Stimulated activated memory B cell treated with anti-CD40 and anti-IgM and Interleukin-4, amounts not matched to agents 10 μg/mL and 1 μg/mL and 100 μg/mL, for 72 hours (primary cell): ENCODE results near the gene PRRT3.
"Not testable (repeated sequence)": the region's sequence is repeated elsewhere in the genome, so short reads cannot be mapped to it uniquely, and the experiment has no call there.

Source experiments
- ATAC-seq: fragments of 150-1000 bp; cut with Tn5 transposase; 2 replicates; pipeline ENCODE4 v1.10.0; 2021
- H3K27ac Mint-ChIP-seq: one replicate; pipeline ENCODE4 v1.8.0; 2022; ENCODE audit warnings: mild to moderate bottlenecking, mixed read lengths
- H3K27me3 Mint-ChIP-seq: one replicate; pipeline ENCODE4 v1.8.0; 2022; ENCODE audit warnings: mixed read lengths
- H3K36me3 Mint-ChIP-seq: one replicate; pipeline ENCODE4 v1.8.0; 2022; ENCODE audit warnings: mixed read lengths
- H3K4me1 Mint-ChIP-seq: one replicate; pipeline ENCODE4 v1.8.0; 2022; ENCODE audit warnings: mixed read lengths
- H3K4me3 Mint-ChIP-seq: one replicate; pipeline ENCODE4 v1.8.0; 2022; ENCODE audit warnings: mild to moderate bottlenecking, moderate library complexity, mixed read lengths
- H3K9me3 Mint-ChIP-seq: one replicate; pipeline ENCODE4 v1.8.0; 2022; ENCODE audit warnings: mixed read lengths

PRRT3 gene

GRCh38 chr3:9915254-9916141 is 36.7 kb downstream of the PRRT3 start:
- Mint-ChIP-seq H3K36me3 (no peaks in the 10 kb centered on the region), H3K4me3 (peak overlapping the region; percentile 68), H3K9me3 (no peaks in the 10 kb centered on the region), H3K27me3 (peaks cover 36% of the 10 kb centered on the region), H3K4me1 (peaks cover 10% of the 10 kb centered on the region), H3K27ac (no peak overlapping the region)
- peak; percentile 56 for ATAC-seq

GRCh38 chr3:9914559-9915253 is 37.5 kb downstream of the PRRT3 start:
- Mint-ChIP-seq H3K4me3 (peak overlapping the region; percentile 68), H3K27me3 (peaks cover 36% of the 10 kb centered on the region), H3K4me1 (peaks cover 11% of the 10 kb centered on the region), H3K27ac (no peak overlapping the region), H3K9me3 (no peaks in the 10 kb centered on the region), H3K36me3 (no peaks in the 10 kb centered on the region)
- ATAC-seq, result peak; percentile 6

GRCh38 chr3:9914011-9914410 is 38.2 kb downstream of the PRRT3 start:
- Mint-ChIP-seq H3K27ac (no peak overlapping the region), H3K4me3 (no peak overlapping the region), H3K9me3 (no peaks in the 10 kb centered on the region), H3K36me3 (no peaks in the 10 kb centered on the region), H3K4me1 (peaks cover 18% of the 10 kb centered on the region), H3K27me3 (peaks cover 36% of the 10 kb centered on the region)
- no peak for ATAC-seq

- Mint-ChIP-seq H3K4me1 (peaks cover 19% of the 10 kb centered on the region), H3K4me3 (no peak overlapping the region), H3K27me3 (peaks cover 36% of the 10 kb centered on the region), H3K9me3 (no peaks in the 10 kb centered on the region), H3K27ac (no peak overlapping the region), H3K36me3 (no peaks in the 10 kb centered on the region)
- ATAC-seq, result no peak
Observed at GRCh38 chr3:9913601-9914000, 38.6 kb downstream of the PRRT3 start.

DNA sequence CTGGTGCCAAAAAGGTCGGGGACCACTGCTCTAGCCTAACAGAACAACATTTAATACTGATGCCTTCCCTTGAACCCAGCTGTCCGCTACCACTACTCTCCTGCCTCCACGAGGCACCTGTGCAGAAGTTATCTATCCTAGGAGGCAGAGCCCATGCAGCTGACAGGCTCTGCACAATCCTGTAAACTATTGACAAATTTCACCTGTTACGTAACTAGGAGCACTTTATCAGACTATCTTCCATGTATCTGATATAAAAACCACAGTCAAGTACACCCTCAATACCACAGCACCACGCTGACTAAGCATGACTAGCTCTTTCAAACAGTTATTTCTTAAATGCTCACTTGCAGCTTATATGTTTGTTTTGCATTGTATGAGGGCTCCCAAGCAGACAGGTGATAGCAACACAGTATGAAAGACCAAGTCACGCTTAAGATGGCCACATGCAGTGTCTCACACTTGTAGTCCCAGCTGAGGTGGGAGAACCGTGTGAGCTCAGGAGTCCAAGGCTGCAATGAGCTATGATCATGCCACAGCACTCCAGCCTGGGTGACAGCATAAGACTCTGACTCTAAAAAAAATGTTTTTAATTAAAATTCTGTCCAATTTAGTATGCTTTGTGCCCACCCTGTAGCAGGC is 39.8 kb downstream of the PRRT3 start:
- Mint-ChIP-seq H3K36me3 (no peaks in the 10 kb centered on the region), H3K27ac (no peak overlapping the region), H3K4me1 (peaks cover 19% of the 10 kb centered on the region), H3K4me3 (no peak overlapping the region), H3K27me3 (peaks cover 36% of the 10 kb centered on the region), H3K9me3 (no peaks in the 10 kb centered on the region)
- no peak for ATAC-seq

- Mint-ChIP-seq H3K4me1 (peaks cover 16% of the 10 kb centered on the region), H3K36me3 (no peaks in the 10 kb centered on the region), H3K27ac (no peak overlapping the region), H3K4me3 (no peak overlapping the region), H3K27me3 (peaks cover 36% of the 10 kb centered on the region), H3K9me3 (no peaks in the 10 kb centered on the region)
- no peak for ATAC-seq
Observed at GRCh38 chr3:9911863-9912262, 40.3 kb downstream of the PRRT3 start.

DNA sequence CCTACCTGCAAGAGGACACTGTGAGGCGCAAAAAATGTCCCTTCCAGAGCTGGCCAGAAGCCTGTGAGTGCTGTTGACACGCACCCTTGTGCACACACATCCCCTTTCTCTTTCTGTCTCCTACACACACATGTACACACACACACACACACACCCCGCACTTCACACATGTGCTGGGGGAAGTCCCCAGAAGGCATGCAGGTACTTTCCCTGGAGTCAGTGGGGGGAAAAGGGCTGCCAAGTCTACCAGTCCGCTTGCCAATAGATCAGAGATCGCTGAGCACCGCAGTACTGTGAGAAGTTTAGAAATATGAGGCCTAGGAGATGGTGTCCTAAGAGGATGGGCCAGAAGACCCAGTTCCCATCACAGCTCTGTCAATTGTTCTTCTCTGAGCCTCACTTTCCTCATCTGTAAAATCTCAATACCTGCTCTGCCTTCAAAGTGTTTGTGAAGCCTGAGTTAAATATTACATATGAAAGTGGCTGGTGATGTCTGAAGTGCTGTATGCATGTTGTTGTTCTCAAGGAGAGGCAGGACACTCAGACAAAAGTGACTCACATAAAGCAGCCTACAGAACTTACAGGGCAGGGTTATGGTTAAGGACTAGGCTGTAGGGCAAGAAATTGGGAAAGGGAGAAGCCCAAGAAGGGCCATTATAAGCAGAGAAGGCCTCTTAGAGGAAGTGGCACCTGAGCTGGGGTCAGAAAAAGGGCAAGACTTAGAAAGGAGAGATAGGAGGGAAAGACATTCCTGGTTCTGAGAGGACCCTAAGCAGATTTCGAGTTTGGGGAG is 42.8 kb downstream of the PRRT3 start:
- no peak overlapping the region for H3K27ac Mint-ChIP-seq
- H3K36me3 Mint-ChIP-seq, result no peaks in the 10 kb centered on the region
- H3K4me3 Mint-ChIP-seq, result no peak overlapping the region
- peaks cover 9% of the 10 kb centered on the region for H3K4me1 Mint-ChIP-seq
- H3K9me3 Mint-ChIP-seq, result no peaks in the 10 kb centered on the region
- ATAC-seq, result peak; percentile 55
- peaks cover 28% of the 10 kb centered on the region for H3K27me3 Mint-ChIP-seq

- ATAC-seq, result no peak
- Mint-ChIP-seq H3K27me3 (peaks cover 22% of the 10 kb centered on the region), H3K4me3 (no peak overlapping the region), H3K9me3 (no peaks in the 10 kb centered on the region), H3K27ac (no peak overlapping the region), H3K4me1 (peaks cover 12% of the 10 kb centered on the region), H3K36me3 (no peaks in the 10 kb centered on the region)
Observed at GRCh38 chr3:9908286-9908685, 43.9 kb downstream of the PRRT3 start.

DNA sequence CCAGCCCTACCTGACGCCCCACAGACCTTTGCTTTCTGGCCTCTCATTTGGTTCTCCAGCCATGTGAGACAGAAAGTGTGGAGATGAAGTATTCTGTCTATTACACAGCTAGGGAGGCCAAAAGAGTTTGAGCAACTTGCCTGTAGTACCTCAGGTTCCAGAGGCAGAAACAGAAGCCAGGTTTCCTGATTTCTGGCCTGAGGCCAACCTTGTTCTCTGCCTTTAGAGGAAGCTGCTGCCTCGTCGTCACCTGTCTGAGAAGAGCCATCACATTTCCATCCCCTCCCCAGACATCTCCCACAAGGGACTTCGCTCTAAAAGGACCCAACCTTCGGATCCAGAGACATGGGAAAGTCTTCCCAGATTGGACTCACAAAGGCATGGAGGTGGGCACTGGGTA is 45.7 kb downstream of the PRRT3 start:
- Mint-ChIP-seq H3K27ac (no peak overlapping the region), H3K4me3 (no peak overlapping the region), H3K36me3 (no peaks in the 10 kb centered on the region), H3K9me3 (no peaks in the 10 kb centered on the region), H3K4me1 (peaks cover 15% of the 10 kb centered on the region), H3K27me3 (peaks cover 6% of the 10 kb centered on the region)
- no peak for ATAC-seq

DNA sequence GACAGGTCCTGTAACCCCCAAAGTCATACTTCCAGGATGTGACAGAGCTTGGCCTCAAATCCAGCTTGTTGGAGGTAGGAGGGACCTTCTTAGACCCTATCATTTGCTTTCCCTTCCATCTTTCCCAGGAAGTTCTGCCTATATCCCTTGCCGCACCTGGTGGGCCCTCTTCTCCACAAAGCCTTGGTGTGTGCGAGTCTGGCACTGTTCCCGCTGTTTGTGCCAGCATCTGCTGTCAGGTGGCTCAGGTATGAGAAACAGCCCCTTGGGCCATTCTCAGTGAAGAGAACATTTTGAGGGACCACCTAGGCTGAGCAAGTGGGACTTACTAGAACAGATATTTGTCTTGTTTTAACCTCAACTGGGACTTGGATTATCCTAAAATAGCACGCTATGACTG is 48.3 kb downstream of the PRRT3 start:
- ATAC-seq, result no peak

DNA sequence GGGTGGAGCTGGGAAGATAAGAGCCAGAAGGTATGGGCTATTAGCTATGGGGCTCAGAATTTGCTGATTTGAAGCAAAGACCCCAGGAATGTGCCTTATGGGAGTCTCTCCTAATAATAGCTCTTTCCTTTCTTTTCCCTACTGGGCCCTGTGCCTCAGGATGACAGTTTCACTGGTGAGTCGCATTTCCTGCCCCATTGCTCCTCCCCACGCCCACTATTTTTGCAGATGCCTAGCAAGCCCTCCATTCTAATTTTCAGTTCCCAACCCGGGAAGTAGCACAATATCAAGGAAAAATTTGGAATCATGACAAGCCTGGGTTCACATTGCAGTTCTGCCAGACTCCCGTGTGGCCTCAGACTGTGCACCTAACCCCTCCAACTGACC is 49.0 kb downstream of the PRRT3 start:
- no peak for ATAC-seq
- Mint-ChIP-seq H3K4me3 (no peak overlapping the region), H3K36me3 (no peaks in the 10 kb centered on the region), H3K27me3 (no peaks in the 10 kb centered on the region), H3K4me1 (peaks cover 12% of the 10 kb centered on the region), H3K27ac (no peak overlapping the region), H3K9me3 (no peaks in the 10 kb centered on the region)

More for the DNA sequence above, 48.3 kb downstream of the PRRT3 start:
- no peak overlapping the region for H3K4me3 Mint-ChIP-seq
- H3K36me3 Mint-ChIP-seq, result no peaks in the 10 kb centered on the region
- no peak overlapping the region for H3K27ac Mint-ChIP-seq
- no peaks in the 10 kb centered on the region for H3K27me3 Mint-ChIP-seq
- peaks cover 6% of the 10 kb centered on the region for H3K4me1 Mint-ChIP-seq
- H3K9me3 Mint-ChIP-seq, result no peaks in the 10 kb centered on the region

DNA sequence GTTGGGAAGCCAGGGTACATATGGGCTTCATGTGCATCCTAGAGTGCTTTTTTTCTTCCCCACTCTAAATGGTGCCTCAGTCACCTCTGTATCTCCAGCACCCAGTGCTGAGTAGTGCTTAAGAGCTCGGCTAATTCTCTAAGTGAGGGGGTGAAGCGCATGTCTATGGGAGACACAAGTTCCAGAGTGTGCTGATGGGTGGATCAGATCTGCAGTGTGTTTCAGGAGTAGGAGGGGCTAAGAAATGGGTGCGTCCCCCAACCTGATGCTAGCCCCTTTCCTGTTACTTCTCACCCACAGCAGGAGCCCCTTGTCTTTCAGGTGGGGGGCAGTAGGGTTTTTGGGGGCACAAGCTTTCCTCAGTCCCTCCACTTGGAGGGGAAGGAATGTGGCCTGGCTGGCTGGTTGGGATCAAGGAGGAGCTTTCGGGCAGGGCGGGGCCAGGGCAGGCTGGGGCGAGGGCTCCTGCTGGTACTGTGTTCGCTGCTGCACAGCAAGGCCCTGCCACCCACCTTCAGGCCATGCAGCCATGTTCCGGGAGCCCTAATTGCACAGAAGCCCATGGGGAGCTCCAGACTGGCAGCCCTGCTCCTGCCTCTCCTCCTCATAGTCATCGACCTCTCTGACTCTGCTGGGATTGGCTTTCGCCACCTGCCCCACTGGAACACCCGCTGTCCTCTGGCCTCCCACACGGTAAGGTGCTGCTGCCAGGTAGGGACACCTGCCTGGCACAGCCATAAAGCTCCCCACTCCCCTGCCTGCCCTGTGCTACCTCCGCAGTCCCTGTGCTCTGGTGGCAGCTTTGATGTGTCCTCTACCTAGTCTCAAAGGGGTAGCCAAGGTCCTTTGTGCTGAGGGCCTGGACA is 49.6 kb downstream of the PRRT3 start, which contains the start of gene IL17RE:
TSS of gene IL17RE (plus strand) at position 477 of the 866 bp plus-strand sequence. CDS start at position 562, 85 bp downstream.
- no peak within 1 kb of the TSS for H3K4me3 Mint-ChIP-seq
- H3K36me3 Mint-ChIP-seq, result no peaks in the 10 kb centered on the region
- H3K27me3 Mint-ChIP-seq, result no peaks in the 10 kb centered on the region
- no peak within 1 kb of the TSS for H3K27ac Mint-ChIP-seq
- ATAC-seq, result no peak
- H3K4me1 Mint-ChIP-seq, result peaks cover 16% of the 10 kb centered on the region
- no peaks in the 10 kb centered on the region for H3K9me3 Mint-ChIP-seq

DNA sequence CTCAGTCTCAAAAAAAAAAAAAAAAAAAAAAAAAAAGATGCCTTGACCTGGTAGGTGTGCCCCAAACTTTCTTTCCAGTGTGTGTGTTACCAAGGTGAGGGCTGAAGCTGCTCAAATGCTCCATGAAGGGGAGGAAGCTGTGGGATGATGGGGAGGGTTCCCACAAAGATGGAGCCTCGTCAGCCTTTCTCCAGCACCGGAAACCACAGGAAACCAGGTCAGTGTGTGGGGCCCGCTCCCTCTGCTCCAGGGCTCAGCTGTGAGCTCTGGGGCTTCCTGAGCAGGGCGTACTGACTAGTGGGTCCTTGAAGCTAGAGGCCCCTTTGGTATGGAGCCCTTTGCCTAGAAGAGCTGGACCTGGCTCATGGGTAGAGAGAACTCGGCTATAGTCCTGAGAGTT is 50.2 kb downstream of the PRRT3 start:
- Mint-ChIP-seq H3K4me1 (peaks cover 16% of the 10 kb centered on the region), H3K9me3 (no peaks in the 10 kb centered on the region), H3K27me3 (no peaks in the 10 kb centered on the region), H3K36me3 (no peaks in the 10 kb centered on the region), H3K27ac (no peak overlapping the region), H3K4me3 (no peak overlapping the region)
- no peak for ATAC-seq

- H3K4me3 Mint-ChIP-seq, H3K9me3 Mint-ChIP-seq, H3K27ac Mint-ChIP-seq, H3K27me3 Mint-ChIP-seq, H3K36me3 Mint-ChIP-seq, ATAC-seq: not testable (repeated sequence)
- H3K4me1 Mint-ChIP-seq, result peaks cover 16% of the 10 kb centered on the region
Observed at GRCh38 chr3:9900965-9901415, 51.2 kb downstream of the PRRT3 start.
